T-helper 1 cell treated with Interleukin-12 subunit alpha and Interleukin-12 subunit beta and Interleukin-4 antibody, amounts not matched to agents 30 μg/mL and 1 μg/mL, for 36 hours (primary cell): ENCODE measurements around the gene TMPRSS4.

ENCODE experiments used
- H3K27ac Mint-ChIP-seq: one replicate; pipeline ENCODE4 v1.8.0; 2021; ENCODE audit warnings: mild to moderate bottlenecking, mixed read lengths
- H3K27me3 Mint-ChIP-seq: one replicate; pipeline ENCODE4 v1.8.0; 2021; ENCODE audit warnings: low read depth, mixed read lengths
- H3K36me3 Mint-ChIP-seq: one replicate; pipeline ENCODE4 v1.8.0; 2021; ENCODE audit warnings: low read depth, mixed read lengths
- H3K4me1 Mint-ChIP-seq: one replicate; pipeline ENCODE4 v1.8.0; 2021; ENCODE audit warnings: low read depth, mixed read lengths
- H3K4me3 Mint-ChIP-seq: one replicate; pipeline ENCODE4 v1.8.0; 2021; ENCODE audit warnings: mild to moderate bottlenecking, moderate library complexity, mixed read lengths
- H3K9me3 Mint-ChIP-seq: one replicate; pipeline ENCODE4 v1.8.0; 2021; ENCODE audit warnings: mixed read lengths

The TMPRSS4 gene

DNA sequence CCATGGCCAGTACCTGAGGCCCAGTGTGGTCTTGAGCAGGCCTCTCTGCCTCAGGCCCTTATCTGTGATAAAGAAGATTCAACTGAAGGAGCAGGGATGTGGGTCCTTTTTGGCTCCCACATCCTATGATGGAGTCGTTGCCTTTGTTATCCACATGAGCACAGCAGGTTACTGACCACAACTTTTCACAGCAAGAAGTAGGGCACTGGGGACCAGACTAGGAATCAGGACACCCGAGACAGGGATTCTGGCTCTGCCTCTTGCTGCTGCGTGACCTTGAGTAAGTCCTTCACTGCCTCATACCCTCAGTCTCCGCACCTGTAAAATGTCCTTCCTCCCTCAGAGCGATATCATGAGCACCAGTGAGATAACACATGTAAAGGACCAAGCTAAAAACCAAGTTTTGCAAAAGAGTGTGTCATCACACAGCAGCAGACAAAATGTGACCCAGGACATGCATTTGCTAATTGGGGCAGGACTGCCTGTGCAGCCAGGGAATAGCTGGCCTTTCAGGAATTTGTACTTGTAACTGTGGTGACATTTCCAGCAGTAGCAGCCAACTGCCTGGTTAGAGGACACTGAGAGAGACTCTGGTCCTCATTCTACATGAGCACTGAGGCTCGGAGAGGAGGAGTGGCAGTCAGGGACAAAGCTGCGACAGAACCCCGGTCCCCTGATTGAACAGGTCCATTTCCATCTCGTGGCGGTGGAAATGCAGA is 23.1 kb downstream of the TMPRSS4 start:
- Mint-ChIP-seq H3K4me3 (no peak overlapping the region), H3K27me3 (peaks cover 22% of the 10 kb centered on the region), H3K4me1 (no peaks in the 10 kb centered on the region), H3K36me3 (no peaks in the 10 kb centered on the region), H3K9me3 (no peaks in the 10 kb centered on the region), H3K27ac (no peak overlapping the region)

DNA sequence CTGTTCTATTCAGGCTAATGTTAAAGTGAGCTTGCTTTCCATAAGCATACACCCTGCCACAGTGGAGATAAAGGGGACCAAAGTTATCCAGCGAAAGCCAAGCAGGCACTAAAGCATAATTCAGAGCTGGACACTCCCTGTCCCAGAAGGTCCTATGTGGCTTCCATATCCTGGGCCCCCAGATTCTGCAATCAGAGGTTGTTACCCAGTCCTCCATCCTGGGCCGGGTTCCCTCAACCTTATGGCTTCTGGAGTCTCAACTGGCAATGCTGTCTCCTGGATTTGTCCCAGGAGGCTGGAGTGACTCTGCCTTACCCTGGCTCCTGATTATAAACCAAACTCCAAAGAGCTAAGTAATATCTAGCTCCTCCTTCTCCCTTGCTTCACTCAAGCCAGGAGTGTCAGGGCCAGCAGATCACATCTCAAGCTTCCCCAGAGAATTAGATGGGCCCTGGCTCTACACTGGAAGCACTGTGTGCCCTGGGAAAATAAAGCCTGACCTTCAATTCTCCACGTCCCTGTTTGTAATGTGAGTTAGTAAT is 23.9 kb downstream of the TMPRSS4 start:
- H3K4me1 Mint-ChIP-seq: no peaks in the 10 kb centered on the region
- no peak overlapping the region for H3K4me3 Mint-ChIP-seq
- H3K36me3 Mint-ChIP-seq: no peaks in the 10 kb centered on the region
- no peak overlapping the region for H3K27ac Mint-ChIP-seq
- H3K9me3 Mint-ChIP-seq: no peaks in the 10 kb centered on the region
- peaks cover 22% of the 10 kb centered on the region for H3K27me3 Mint-ChIP-seq

DNA sequence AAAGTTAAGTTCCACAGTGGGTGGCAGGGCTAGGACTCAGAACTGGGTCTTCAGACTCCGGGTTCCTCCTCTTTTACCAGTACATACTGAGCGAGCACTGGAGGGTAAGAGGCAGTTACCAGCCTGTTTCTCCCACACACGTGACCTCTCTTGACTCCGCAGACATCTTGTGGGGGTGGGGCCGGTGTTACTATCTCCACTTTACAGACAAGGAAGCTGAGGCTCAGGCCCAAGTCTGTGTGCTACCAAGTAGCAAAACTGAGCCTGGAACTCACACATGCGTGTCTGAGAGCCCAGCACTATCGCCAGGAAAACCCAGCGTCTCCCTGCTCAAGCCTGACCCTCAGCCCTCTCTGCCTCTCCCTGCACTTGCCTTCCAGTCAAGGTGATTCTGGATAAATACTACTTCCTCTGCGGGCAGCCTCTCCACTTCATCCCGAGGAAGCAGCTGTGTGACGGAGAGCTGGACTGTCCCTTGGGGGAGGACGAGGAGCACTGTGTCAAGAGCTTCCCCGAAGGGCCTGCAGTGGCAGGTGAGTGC is 25.9 kb downstream of the TMPRSS4 start:
- no peaks in the 10 kb centered on the region for H3K9me3 Mint-ChIP-seq
- H3K27ac Mint-ChIP-seq: no peak overlapping the region
- H3K36me3 Mint-ChIP-seq: no peaks in the 10 kb centered on the region
- H3K27me3 Mint-ChIP-seq: peaks cover 12% of the 10 kb centered on the region
- H3K4me3 Mint-ChIP-seq: no peak overlapping the region
- H3K4me1 Mint-ChIP-seq: no peaks in the 10 kb centered on the region

DNA sequence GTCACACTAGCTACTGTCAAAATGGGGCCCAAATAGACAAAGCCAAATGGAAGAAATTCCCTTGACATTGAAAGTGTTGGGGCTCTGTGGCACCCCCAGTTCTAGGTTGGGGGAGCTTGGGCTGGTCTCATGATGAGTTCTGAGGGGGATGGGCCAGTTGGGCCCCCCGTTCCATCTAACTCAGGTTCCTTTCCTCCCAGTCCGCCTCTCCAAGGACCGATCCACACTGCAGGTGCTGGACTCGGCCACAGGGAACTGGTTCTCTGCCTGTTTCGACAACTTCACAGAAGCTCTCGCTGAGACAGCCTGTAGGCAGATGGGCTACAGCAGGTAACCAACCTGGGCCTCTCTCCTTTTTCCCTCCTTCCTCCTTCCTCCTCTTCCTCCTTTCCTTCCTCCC is 27.6 kb downstream of the TMPRSS4 start:
- Mint-ChIP-seq H3K36me3 (no peaks in the 10 kb centered on the region), H3K4me1 (no peaks in the 10 kb centered on the region), H3K4me3 (no peak overlapping the region), H3K27ac (no peak overlapping the region), H3K9me3 (no peaks in the 10 kb centered on the region), H3K27me3 (peaks cover 8% of the 10 kb centered on the region)

DNA sequence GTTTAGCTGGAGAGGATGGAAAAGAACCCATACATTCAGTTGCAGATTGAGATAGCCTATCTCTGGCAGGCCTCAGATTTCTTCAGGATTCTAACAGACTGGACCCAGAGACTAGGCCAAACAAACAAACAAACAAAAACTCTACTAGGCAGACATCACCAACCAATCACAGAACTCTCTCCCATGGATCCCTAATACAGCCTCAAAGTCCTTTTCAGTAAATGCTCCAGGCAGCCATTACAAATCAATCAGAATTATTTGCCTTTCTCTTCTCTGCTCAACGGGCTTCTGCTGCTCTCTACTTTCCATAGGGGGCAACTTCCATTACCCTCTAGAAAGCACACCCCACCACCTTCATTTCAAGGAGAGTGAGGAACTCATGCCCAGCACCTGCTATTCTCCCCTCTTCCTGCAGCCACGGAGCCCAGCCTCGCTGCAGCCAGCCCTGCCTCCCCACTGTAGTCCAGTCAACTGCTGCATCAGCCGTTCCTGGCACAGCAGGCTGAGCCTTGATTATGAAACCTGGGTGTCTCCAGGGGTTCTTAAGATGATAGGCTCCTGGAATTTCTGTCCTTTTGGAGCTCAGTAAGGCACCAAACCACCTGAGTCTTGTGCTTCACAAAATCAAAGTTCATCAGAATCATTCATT is 28.9 kb downstream of the TMPRSS4 start:
- no peaks in the 10 kb centered on the region for H3K36me3 Mint-ChIP-seq
- H3K4me1 Mint-ChIP-seq: no peaks in the 10 kb centered on the region
- no peak overlapping the region for H3K4me3 Mint-ChIP-seq
- H3K27ac Mint-ChIP-seq: no peak overlapping the region
- H3K9me3 Mint-ChIP-seq: no peaks in the 10 kb centered on the region
- peaks cover 8% of the 10 kb centered on the region for H3K27me3 Mint-ChIP-seq

DNA sequence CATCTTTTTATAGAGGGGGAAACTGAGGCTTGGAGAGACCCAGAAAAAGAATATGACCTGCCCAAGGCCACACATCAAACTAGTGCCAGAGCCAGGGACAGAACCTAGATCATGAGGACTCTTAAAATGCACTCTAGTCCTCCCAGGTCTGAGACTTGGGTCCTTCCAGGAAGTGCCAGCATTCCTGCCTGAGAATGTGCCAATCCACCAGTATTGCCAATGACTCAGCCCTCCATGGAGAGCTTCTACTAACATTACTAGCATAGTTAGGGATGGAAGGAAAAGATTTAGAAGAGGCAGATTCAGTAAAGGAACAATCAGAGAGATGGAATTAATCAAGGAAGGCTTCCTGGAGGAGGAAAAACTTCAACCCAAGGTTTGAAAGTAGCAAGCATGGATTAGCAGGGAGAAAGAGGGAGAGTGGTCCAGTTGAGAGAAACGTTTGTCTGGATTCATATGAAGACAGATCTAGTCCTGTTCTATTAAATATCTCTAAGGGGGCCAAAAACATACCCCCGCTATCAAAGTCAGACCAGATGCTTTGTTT is 30.0 kb downstream of the TMPRSS4 start:
- H3K4me1 Mint-ChIP-seq: peaks cover under 1% of the 10 kb centered on the region
- no peak overlapping the region for H3K27ac Mint-ChIP-seq
- H3K4me3 Mint-ChIP-seq: no peak overlapping the region
- no peaks in the 10 kb centered on the region for H3K9me3 Mint-ChIP-seq
- no peaks in the 10 kb centered on the region for H3K36me3 Mint-ChIP-seq
- peaks cover 5% of the 10 kb centered on the region for H3K27me3 Mint-ChIP-seq

DNA sequence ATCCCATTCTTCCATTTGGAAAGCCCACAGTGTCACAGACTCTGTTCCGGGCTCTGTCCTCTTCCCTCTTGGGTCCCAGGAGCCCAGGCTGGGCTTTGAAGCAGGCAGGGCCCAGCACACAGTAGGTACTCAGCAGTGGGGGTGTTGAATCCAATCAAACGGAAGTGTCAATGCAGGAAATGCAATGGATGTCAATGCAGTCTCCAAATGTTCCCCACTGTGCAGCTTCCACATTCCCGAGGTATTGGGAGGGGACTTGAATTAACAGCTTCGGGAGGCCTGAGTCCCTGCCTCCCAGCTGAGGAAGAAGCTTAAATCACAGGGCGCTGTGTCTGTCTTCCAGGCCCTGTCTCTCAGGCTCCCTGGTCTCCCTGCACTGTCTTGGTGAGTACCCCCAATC is 31.6 kb downstream of the TMPRSS4 start:
- Mint-ChIP-seq H3K9me3 (no peaks in the 10 kb centered on the region), H3K4me1 (peaks cover 3% of the 10 kb centered on the region), H3K36me3 (no peaks in the 10 kb centered on the region), H3K27ac (no peak overlapping the region), H3K4me3 (no peak overlapping the region), H3K27me3 (peaks cover 5% of the 10 kb centered on the region)

DNA sequence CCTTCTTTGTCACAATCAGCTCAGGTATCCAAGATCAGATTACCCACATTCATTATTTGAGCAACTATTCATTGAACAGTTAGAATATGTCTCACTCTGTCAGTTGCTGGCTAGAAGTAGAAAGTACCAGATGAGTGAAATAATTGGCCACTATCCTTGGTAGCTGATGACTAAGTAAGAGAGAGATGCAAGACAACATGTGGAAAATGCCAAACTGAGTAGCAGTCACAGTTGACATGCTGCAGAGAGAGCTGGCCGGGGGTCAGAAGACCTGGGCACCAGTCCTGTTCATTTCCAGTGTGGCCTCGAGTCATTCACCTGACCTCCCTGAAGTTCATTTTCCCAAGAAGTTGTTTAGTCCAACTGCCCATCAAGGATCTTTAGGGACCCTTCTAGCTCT is 32.4 kb downstream of the TMPRSS4 start:
- Mint-ChIP-seq H3K27me3 (peaks cover 5% of the 10 kb centered on the region), H3K9me3 (no peaks in the 10 kb centered on the region), H3K27ac (no peak overlapping the region), H3K36me3 (no peaks in the 10 kb centered on the region), H3K4me3 (no peak overlapping the region), H3K4me1 (peaks cover 3% of the 10 kb centered on the region)

DNA sequence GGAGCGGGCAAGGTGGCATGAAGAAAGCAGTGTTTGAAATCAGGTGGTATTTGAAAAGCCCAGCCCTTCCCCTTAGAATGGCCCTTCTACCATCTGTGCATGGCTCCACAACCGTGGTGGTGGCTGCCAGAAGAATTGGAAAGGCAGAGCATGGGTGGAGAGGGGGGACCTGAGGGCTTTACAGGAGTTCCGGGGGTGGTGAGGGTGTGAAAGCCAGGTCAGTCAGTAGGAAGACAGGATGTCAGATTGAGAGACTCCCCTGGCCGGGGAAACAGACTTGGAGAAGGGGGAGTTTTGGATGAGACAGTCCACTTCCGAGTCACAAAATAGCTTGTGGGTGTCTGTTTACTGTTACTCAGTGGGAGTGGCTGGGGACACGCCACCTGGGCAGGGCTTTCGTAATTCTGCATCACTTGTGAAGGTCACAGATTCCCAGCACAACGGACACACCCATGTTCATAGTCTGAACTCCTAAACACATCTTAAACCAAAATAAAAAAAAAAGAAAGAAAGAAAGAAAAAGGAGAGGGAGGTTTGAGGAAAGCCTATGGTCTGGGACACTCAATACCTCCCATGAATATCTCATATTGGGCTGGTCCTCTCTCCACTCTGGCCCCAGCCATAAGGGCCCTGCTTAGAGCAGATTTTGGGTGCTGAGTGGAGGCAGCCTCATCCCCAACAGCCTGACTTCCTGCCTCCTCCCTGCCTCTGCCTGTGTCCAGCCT is 34.3 kb downstream of the TMPRSS4 start:
- H3K36me3 Mint-ChIP-seq: no peaks in the 10 kb centered on the region
- no peak overlapping the region for H3K4me3 Mint-ChIP-seq
- peaks cover 13% of the 10 kb centered on the region for H3K4me1 Mint-ChIP-seq
- H3K9me3 Mint-ChIP-seq: no peaks in the 10 kb centered on the region
- H3K27ac Mint-ChIP-seq: no peak overlapping the region
- H3K27me3 Mint-ChIP-seq: peaks cover under 1% of the 10 kb centered on the region

DNA sequence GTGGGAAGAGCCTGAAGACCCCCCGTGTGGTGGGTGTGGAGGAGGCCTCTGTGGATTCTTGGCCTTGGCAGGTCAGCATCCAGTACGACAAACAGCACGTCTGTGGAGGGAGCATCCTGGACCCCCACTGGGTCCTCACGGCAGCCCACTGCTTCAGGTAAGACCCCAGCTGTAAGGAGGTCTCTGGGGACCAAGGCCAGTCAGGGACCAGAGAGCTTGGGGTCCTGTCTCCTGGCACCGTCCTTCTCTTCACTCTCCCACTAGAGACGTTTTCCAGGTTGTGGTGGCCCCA is 34.8 kb downstream of the TMPRSS4 start:
- Mint-ChIP-seq H3K9me3 (no peaks in the 10 kb centered on the region), H3K36me3 (no peaks in the 10 kb centered on the region), H3K4me1 (peaks cover 13% of the 10 kb centered on the region), H3K27me3 (no peaks in the 10 kb centered on the region), H3K27ac (no peak overlapping the region), H3K4me3 (no peak overlapping the region)

DNA sequence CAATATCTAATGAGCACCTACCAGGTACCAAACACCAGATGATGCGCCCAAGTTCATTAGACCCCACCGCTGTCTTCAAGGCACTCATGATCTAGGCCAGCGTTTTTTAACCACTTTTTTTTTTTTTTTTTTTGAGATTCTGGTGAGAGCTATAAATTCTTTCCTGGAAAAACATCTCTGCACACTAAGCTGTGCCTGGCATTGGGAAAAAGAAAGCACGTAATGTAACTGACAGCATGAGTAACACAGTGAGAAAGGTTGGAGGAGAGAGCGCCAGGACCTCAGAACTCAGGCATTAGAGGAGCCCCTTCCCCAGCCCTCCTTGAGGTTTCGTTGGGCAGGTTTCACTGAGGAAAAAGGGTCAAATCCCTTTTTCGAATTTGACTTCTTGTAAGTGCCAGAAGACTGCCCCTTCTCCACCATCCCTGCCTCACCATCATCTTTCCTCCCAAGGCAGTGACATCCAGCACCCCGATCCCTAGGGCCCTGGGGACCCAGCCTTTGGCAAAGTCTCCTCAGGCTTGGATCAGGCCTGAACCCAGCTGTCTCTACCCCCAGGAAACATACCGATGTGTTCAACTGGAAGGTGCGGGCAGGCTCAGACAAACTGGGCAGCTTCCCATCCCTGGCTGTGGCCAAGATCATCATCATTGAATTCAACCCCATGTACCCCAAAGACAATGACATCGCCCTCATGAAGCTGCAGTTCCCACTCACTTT is 36.0 kb downstream of the TMPRSS4 start:
- Mint-ChIP-seq H3K36me3 (no peaks in the 10 kb centered on the region), H3K9me3 (no peaks in the 10 kb centered on the region), H3K27ac (no peak overlapping the region), H3K4me1 (peaks cover 17% of the 10 kb centered on the region), H3K27me3 (peaks cover 2% of the 10 kb centered on the region), H3K4me3 (no peak overlapping the region)

DNA sequence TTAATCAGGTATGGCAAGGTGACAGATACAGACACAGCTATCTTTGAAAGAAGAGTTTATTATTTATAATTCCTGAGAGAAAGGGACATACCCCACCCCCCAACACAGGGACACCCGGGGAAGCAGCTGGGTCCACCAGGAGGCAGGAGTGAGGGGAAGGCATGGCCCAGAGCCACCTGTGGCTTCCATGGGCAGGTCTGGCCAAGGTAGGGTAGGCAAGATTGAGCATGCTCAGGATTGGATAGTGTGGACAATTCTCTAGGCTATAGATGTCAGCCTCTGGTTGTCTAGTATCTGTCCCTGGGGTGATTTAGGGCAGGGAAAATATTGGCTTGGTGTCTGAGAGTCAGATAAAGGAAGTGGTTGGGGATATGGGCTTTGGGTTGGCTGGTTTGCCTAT is 37.4 kb downstream of the TMPRSS4 start:
- H3K27ac Mint-ChIP-seq: no peak overlapping the region
- H3K4me1 Mint-ChIP-seq: peaks cover 23% of the 10 kb centered on the region
- H3K4me3 Mint-ChIP-seq: no peak overlapping the region
- peaks cover 14% of the 10 kb centered on the region for H3K27me3 Mint-ChIP-seq
- no peaks in the 10 kb centered on the region for H3K9me3 Mint-ChIP-seq
- H3K36me3 Mint-ChIP-seq: no peaks in the 10 kb centered on the region

DNA sequence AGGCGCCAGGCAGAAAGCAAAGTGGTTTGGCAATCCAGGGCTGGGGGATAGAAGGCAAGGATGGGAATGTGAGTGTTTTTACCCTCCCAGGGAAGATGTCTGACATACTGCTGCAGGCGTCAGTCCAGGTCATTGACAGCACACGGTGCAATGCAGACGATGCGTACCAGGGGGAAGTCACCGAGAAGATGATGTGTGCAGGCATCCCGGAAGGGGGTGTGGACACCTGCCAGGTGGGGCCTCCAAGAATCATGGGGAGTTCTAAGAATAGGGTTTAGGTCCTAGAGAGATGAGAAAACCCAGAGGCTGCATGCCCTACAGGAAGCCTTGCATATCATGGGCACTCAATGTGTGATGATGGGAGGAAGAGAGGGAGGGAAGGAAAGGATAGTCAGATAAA is 38.2 kb downstream of the TMPRSS4 start:
- H3K4me3 Mint-ChIP-seq: no peak overlapping the region
- H3K9me3 Mint-ChIP-seq: no peaks in the 10 kb centered on the region
- peaks cover 18% of the 10 kb centered on the region for H3K27me3 Mint-ChIP-seq
- H3K4me1 Mint-ChIP-seq: peaks cover 23% of the 10 kb centered on the region
- H3K36me3 Mint-ChIP-seq: no peaks in the 10 kb centered on the region
- H3K27ac Mint-ChIP-seq: no peak overlapping the region
